Measurements from ENCODE around the gene TFB2M.

DNA sequence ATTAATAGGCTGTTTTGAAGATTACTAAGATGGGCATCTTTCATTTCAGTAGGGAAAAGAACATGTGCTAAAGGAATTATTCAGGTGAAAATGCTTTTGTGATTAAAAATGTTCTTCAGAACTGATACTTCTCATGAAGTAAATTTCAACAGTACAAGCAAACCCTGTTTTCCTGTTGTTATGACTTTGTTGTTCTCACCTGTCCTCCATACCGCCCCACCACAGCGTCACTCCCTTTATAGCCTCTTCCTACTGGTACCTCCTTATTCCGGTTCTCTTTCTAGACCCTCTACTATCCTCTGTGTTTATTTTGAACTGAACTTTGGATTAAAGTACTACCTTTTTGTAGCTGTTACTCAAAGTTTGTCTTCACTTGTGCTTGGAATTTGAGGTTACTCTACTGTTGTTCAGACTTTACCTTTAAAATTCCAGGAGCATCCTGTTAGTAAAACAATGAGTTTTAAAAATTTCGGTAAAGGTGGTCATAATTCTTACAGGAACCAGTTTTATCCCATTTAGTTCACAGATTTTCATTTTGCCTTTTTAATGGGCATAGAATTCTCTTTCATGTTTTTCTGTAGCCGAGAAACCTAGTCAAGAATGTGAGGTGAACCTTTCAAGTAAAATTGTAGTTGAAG is 11.1 kb upstream of the TFB2M start:
- TF ChIP-seq POLR2AphosphoS5 (IDR thresholded peaks at IDR 0.05; ENCODE audit: low read depth, low read length) (no peak), PAX5 (IDR thresholded peaks at IDR 0.05; ENCODE audit: insufficient read depth, low read length, severe bottlenecking) (no peak), POLR2A (IDR thresholded peaks at IDR 0.05; ENCODE audit: low read depth, low read length) (no peak)

Measured in GM12891 (cell line).